GM18867 (cell line): ENCODE results near the gene MPEG1.

ENCODE experiments used
- ATAC-seq: cut with Tn5 transposase; IDR thresholded peaks from one replicate; pipeline ENCODE4 v1.9.1; 2021; ENCODE audit warnings: mild to moderate bottlenecking, moderate library complexity; ENCODE audit not compliant: unreplicated experiment

Gene MPEG1

GRCh38 chr11:59191095-59191494 is 21.6 kb downstream of the MPEG1 start:
- no peak for ATAC-seq

DNA sequence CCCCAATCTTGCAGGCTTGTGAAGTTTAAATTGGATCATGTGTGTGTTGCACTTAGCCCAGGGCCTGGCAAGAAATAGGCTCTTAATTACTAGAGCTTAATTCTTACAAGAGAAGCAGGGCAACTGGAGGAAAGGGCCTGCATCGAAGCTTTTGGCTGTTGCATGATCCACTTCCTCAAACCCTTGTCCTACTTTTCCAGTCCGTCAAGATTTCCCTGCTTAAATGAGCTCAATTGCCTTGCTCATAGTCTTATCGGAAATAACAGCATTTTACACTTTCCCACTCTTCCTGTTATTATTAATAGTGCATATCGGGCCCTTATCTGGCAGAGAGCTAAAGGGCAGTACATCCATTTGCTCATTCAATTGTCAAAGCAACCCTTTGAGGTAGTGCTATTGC is 22.7 kb downstream of the MPEG1 start:
- no peak for ATAC-seq

DNA sequence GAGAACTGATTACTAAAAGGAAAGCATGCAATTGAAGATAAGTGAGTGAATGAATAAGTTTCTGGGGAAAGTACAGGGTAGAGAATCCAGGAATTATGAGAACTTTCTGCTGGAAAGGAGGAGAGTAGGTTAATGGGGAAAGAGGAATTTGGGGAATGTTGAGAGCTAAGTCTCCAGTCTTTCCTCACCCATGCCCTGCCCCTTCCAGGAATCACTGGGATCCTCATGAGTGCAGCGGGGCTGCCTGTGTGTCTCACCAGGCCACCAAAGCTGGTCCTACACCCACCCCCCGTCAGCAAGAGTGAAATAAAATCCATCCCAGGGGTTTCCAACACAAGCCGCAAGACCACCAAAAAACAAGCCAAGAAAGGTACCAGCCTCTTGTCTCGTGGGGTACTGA is 23.8 kb downstream of the MPEG1 start:
- no peak for ATAC-seq

- ATAC-seq: no peak
Observed at GRCh38 chr11:59187587-59187986, 25.1 kb downstream of the MPEG1 start.

DNA sequence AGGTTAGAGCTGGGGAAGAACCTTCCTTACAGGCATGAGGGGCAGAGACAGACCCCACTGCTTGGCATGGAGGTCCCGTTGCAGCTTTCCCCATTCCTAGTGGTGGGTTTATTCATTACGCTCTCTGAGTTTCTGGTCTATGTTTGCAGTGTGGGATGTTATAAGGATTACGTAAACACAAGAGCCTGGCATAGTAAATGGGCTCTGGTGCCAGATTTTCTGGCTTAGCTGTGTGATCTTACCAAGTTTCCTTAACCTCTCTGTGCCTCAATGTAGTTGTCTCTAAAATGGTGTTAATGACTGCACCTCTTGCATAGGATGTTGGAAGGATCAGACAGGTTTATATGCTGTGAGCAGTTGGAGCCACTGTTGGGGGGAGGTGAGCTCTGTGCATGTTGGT is 25.7 kb downstream of the MPEG1 start:
- ATAC-seq: no peak

- peak; percentile 76 for ATAC-seq
Observed at GRCh38 chr11:59186130-59186594, 26.6 kb downstream of the MPEG1 start.

DNA sequence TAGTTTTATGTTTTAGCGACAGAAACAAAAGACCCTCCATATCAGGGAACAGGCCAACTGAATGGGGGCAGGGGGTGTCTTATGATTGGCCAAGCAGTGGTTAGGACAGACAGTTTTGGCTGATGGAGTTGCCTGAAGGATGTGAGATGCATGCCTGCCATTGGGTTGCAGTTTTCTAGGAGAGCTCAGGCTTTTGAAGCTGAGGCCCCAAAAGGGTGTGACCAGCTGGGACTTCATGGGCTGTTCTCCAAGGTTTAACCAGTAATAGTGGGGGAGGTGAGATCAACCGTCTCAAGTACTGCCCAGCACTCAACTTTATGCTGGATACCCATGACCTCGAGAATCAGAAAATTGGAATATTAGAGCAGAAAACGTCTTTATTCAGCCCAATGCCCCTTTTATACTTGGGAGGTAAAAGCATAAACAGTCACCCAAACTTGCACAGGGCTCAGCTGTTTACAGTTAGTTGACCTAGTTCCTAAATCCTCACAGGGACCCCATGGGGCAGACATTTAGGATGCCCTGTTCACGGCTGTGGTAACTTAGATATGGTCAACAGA is 27.3 kb downstream of the MPEG1 start:
- no peak for ATAC-seq

GRCh38 chr11:59184691-59185339 is 27.9 kb downstream of the MPEG1 start:
- ATAC-seq: no peak

DNA sequence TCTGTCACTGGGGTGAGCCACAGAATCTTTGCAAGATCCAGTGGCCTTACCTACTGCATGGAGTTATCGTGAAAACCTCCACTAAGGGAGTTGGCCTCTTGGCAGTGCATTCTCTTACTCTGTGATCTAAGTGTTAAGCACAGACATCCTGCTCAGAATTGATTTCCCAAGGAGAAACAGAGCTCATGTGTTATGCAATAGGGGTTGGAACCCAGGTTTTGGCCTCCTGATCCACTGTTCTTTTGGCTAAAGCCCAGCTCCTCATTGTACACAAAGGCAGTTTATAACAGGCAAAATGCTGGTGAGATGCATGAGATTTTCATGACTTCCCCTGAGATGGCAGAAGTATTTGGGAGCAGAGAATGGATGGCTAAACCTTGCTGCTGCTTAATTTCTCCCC is 29.0 kb downstream of the MPEG1 start:
- no peak for ATAC-seq

GRCh38 chr11:59182457-59183151 is 30.1 kb downstream of the MPEG1 start:
- peak; percentile 51 for ATAC-seq

DNA sequence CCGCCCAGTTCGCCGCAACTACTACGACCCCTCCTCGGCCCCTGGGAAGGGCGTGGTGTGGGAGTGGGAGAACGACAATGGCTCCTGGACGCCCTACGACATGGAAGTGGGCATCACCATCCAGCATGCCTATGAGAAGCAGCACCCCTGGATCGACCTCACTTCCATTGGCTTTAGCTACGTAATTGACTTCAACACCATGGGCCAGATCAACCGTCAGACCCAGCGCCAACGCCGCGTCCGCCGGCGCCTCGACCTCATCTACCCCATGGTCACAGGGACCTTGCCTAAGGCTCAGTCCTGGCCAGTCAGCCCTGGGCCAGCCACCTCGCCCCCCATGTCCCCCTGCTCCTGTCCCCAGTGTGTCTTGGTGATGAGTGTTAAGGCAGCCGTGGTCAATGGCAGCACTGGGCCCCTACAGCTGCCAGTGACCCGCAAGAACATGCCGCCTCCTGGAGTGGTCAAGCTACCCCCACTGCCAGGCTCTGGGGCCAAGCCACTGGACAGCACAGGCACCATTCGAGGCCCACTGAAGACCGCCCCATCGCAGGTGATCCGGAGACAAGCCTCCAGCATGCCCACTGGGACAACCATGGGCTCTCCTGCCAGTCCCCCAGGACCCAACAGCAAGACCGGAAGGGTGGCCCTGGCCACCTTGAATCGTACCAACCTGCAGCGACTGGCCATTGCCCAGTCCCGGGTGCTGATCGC is 30.8 kb downstream of the MPEG1 start:
- no peak for ATAC-seq

- no peak for ATAC-seq
Observed at GRCh38 chr11:59180907-59181306, 31.8 kb downstream of the MPEG1 start.

DNA sequence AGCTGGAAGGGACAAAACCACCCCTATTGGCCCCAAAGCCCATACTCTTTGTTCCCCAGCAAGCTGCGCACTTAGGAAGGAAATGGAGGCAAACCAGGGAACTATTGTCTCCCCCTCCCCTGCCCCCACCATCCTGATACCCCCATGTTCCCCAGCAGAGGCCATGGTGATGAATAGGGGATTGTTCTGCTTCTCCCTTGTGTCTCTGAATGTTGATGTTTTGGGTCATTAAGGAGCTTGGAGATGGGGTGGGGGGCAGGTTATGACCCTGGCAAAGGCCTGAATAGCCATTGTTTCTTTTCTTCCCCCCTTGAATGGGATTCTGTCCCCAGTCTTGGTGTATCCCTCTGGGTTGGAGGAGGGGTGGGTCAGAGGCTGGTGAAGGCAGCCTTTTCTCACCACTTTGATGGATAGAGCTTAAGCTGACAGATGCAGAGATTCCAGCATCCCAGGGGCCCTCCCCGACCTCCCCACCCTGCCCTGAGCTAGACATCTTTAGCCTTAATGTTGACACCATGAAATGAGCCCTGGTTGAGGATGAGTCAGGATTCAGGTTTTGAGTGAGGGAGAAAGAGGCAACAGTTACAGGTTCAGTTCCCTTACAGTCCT is 32.5 kb downstream of the MPEG1 start:
- no peak for ATAC-seq

DNA sequence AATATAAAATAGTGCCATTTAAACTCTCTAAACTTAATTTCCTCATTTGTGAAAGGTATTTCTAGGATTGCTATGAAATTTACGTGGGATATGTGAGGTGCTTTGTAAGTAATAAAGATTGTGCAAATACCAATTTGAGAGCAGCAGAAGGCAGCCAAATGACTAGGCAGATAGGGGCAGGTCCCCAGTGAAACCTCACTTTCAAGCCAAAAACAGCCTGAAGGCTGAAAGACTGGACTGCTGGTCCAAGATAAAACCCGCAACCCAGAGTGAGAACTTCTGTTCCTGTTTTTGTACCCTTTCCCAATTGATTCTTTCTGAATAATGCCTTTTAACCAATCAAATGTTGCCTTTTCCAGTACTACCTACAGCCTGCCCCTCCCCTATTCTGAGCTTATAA is 33.6 kb downstream of the MPEG1 start:
- no peak for ATAC-seq

GRCh38 chr11:59178402-59178801 is 34.3 kb downstream of the MPEG1 start:
- ATAC-seq: no peak

GRCh38 chr11:59176330-59176729 is 36.4 kb downstream of the MPEG1 start:
- no peak for ATAC-seq

DNA sequence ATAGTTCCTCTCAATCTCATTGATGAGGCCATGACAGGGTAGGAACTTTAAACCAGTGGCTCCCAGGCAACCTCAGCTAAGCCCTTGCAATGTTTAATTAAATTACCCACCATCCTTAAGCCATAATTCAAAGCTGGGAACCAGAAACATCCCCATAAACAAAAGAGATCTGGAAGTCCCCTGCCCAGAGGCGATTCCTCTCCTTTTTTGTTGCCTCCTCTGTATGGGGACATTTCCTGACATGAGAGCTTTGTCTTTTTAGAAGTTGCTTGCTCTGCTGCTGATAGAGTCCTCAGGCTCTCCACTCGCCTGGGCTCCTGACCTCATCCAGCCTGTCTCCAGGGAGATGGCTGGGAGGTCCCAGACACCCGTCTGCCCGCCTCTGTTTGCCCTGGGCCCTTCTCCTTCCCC is 37.6 kb downstream of the MPEG1 start:
- no peak for ATAC-seq

DNA sequence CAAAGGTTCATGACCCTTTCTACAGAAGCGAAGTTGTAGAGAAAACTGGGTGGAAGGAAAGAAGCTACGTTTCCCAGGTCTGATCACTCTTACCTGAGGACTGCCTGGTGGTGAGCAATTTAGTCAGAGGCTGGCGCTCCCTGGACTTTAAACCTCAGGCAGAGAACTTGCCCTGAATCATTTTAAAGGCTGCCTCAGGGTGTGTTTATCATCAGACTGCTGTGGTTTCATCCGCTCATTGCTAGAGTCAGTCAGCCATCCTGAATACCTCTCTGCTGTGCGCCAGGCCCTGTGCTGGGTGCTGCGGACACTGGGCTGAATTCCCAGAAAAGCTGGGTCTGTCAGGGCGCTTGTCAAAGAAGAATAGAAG is 38.1 kb downstream of the MPEG1 start:
- no peak for ATAC-seq

GRCh38 chr11:59173964-59174663 is 38.6 kb downstream of the MPEG1 start:
- no peak for ATAC-seq

DNA sequence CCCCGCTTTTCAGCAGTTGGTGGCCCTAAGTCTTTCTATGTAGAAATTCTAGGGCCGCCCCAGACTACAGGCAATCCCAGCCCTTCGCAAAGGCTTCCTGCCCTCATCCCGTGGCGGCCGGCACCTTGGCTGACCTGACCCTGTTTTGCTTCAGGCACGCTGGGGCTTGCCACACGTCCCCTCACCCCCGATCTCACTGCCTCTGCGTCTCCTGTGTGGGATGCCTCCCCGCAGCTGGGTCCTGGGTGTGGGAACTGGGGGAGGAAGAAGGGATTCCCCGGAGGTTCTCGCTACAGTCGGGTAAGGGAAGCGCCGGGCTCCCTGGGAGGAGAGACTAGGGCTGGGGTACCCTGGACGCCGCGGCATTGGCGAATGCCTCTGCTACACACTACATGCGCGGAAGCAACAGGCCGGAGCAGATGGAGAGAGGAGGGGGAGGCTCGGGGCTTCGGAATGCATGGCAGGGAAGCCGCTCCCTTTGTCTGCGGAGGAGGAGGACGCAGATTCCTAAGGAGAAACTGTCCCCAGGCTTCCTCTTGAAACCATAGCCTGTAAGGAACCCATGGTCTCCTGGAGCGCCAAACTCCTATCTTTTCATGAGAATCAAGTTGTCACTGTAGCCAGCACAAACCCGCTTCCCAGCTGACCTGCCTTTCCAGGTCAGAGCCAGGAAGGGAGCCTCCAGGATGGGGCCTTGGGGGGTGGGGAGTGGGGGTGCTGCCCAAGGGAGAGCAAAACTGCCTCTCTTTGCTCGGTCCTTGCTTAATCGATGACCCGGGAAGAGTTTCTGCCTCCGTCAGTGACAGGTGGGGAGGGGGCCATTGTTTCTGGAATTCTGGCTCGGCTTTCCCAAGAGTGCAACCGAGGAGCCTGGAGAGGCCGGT is 39.4 kb downstream of the MPEG1 start:
- ATAC-seq: no peak
